DMS153 treated with DMSO at 0.1 percent for 48 hours (cell line): ENCODE data around the gene GLIS1.

Experiments used
- DNase-seq: peaks from one replicate; lab custom pipeline; 2025; ENCODE audit not compliant: unreplicated experiment; lab: John Stamatoyannopoulos, UW

Gene GLIS1

GRCh38 chr1:53719469-53719868 is 19.5 kb downstream of the GLIS1 start:
- DNase-seq = no peak

DNA sequence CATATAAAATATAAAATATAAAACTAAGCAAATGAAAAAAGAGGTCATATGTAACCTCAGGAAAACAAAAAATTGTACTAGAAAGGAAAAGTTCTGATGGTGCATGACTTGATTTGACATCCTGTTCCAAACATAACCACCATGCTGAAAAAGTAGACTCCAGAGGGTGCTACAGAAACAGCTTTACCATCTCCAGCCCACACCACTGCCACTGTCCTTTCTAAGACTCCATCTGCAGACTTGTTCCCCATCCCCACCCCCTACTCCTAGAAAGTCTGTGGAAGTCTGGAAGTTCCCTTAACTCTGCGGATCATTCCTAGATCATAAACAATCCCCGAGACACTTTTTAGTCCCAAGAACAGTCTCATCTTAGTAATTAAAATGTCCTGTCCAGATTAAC is 20.5 kb downstream of the GLIS1 start:
- DNase-seq = no peak

DNA sequence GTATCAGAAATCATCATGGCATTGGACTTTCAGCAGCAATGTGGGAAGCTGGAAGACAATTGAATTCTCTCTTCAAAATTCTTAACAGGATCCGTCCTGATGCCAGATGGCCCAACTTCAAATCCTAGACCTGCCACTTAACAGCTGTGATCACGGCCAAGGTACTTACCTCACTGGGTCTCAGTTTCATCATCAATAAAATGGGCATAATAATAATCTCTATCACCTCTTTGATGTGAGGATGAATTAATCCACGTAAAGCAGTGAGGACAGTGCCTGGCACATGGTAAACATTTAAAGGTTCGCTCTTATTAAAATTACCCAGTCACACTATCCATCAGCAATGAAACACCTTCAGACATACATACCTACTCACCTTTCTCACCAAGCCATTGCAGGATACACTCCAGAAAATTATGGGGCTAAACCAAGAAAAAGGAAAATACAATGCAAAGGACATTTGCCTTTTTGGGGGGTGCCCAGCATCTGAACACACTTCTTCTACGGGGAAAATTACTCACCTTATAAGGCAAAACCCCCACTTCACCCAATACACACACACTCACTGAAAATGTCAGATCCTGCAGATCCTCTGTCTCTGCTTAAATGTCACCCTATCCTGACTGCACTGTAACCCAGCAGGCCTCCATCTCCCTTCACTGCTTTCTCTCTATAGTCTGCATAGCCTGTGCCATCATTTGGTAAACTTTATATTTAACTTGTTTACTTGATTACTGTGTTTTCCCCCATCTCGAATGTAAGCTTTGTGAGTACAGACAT is 21.7 kb downstream of the GLIS1 start:
- no peak for DNase-seq

GRCh38 chr1:53716150-53716549 is 22.8 kb downstream of the GLIS1 start:
- DNase-seq = no peak

- no peak for DNase-seq
These were observed 23.5 kb downstream of the GLIS1 start for GRCh38 chr1:53715478-53715877.

- DNase-seq = no peak
These were observed 26.7 kb downstream of the GLIS1 start for GRCh38 chr1:53712276-53712675.

GRCh38 chr1:53710584-53710983 is 28.4 kb downstream of the GLIS1 start:
- DNase-seq = no peak

GRCh38 chr1:53708687-53709086 is 30.3 kb downstream of the GLIS1 start:
- DNase-seq = no peak

- no peak for DNase-seq
These were observed 32.6 kb downstream of the GLIS1 start for GRCh38 chr1:53706356-53706755.

DNA sequence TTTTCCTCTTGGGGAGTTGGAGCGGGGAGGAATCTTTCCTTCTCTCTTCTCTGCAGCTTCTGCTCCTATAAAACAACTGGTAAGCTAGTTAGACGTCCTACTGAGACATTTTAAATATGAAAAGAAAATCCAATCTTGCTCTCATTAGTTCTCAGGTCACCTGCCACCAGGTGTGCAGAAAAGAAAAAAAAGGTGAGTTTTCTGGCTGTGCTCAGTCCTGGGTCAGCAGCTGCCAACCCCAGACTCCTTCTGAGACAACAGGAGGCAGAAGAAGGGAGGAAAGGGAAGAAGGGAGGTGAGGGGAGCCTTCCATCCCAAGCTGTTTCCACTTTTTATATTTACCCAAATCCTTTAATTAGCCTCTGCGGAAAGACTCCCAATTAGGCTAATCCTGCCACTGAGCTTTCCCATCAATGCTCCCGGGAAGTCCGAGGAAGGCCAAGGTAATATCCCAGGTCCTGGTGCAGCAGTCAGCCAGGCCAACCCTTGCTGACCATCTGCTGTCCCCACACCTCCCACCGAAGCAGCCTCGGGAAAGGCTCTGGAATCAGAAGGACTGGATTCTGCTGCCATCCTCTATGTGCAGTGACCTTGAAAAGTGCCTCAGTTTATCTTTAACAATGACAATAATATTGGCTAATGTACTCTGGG is 33.4 kb downstream of the GLIS1 start:
- no peak for DNase-seq

DNA sequence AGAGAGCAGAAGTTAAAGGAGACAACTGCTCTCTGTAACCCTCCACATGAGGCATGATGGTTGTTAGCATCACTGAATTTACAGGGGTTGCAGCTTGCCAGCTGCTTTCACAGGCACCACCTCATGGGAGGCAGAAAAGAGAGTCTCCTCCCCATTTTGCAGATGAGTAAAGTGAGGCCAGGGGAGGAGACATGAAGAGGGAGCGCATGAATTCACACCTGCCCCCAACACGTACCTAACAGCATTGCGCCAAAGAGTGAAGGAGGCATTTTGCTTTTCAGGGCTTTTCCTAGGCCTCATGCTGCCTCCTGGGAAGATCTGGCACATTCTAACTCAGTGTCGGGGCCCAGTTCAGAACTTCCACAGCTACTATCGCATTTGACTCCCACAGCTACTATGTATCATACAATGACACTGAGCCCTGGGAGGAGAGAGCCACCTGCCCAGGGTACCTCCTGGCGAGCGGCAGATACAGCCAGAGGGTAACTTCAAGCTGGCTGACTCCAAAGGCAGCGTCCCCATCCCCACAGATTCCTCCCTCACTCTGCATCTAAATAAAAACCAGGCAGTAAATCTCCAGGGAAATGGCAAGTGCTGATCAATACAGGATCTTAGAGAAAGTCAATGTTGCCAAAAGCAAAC is 34.0 kb downstream of the GLIS1 start:
- no peak for DNase-seq

DNA sequence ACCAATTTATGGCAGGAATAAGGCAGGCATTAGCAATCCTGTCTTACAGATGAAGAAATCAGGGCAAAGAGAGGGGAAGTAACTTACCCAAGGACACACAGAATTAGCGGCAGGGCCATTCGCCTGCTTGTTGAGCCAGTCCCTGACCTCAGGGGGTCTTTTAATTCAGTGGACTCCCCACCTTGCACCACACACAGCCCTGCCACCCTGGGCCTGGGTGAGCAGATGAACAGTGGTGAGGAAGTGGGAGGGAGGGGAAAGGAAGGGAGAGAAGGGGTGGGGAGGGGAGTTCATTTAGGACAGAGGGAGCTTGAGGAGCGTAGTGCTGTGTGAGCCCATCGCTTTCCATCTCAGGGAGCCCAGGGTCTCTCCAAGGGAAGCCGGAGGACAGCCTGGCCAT is 34.7 kb downstream of the GLIS1 start:
- no peak for DNase-seq

- DNase-seq = no peak
These were observed 35.8 kb downstream of the GLIS1 start for GRCh38 chr1:53703174-53703573.

DNA sequence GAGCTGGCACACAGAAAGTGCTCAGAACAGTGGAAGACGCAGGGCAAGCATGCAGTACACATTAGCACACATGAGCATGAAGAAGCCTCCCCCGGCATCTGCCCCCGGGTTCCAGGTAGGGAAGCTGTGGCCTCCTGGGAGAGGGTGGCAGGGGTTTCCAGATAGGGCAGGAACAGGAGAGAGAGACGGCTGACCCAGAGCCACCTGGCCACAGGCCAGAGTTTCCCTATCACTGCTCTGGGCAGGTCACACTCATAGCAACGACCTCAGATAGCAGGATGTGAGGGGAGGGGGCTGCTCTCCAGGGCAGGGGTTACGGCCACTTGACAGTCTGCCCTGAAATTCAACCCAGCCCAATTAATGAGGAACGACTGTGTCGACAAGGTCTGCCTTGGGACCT is 36.6 kb downstream of the GLIS1 start:
- DNase-seq = no peak

DNA sequence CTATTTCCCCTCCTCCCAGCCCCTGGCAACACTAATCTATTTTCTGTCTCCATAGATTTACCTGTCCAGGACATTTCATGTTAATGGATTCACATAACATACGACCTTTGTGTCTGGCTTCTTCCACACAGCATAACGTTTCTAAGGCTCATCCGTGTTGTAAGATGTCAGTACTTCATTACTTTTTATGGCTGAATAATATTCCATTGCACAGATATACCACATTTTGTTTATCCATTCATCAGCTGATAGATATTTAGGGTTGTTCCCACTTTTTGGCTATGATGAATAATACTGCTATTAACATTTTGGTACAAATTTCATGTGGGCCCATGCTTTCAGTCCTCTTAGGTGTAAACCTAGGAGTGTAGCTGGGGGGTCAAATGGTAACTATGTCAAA is 38.2 kb downstream of the GLIS1 start:
- no peak for DNase-seq

GRCh38 chr1:53699981-53700380 is 39.0 kb downstream of the GLIS1 start:
- no peak for DNase-seq

DNA sequence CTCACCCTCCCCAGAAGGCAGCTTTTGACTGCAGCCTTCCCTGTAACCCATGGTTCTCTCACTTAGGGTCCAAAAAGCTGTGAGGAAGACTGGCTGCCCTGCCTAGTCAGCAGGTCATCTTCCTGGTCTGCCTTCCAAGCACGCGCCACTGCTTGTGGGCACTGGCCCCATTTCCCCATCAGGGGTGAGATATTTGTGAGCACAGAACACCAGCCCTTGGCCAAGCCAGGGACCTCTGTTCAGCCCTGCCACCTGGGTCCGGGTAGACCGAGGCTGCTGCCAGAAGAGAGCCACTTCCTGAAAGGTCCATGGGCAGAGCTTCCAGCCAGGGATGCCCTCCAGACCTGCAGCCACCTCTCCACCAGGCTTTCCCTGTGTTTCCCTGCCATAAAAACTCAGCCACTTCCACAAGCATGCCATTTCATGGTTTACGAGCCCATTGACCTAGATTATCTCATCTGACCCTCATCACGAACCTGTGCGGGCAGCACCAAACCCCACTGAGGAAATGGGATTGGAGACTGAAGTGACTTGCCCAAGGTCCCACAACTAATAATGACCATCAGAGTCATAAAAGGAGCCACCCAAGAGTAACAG is 40.5 kb downstream of the GLIS1 start:
- DNase-seq = no peak

DNA sequence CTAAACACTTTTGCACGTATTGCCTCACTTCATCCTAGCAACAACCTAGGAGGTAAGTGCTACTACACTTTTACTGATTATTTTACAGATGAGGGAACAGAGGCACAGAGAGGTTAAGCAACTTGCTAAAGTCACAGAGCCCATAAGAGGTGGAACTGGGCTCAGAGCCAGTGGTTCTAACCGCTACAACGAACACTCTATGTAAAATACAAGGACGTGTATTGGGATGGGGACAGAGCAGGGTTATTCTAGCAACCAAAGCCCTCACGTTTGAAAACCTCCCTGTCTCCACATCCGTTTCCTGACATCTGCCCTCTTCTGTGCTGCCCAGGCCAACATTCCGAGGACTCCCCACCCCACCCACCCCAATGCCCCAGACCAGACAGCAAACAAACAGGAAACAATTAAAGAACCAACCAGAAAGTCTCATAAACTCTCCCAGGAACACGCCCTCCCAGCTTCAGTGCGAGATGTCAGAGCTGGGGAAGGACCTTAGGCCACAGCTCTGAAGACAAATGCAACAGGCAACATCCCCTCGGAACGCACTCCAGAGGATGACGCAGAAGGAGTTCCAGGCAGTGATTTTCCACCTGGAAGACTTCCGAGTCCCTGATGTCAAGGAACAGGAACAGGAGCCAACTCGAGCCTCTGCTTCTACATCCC is 41.1 kb downstream of the GLIS1 start:
- no peak for DNase-seq

DNA sequence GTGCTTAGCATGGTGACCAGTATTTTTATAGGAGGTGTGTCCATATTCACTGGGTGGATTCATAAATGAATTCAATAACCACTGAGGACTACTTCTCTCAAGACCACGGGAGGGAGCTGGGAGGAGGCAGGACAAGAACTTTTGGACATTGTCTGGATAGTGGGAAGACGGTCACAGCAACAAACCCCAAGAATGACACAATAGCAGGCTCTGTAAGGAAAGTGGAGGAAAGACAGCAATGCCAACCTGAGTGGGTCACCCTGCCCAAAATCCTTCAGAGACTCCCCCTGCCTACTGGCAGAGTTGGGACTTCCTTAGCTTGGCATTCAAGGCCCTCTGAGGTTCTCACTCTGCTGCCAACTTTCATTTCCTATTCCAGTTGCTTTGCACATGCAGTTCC is 42.0 kb downstream of the GLIS1 start:
- no peak for DNase-seq

DNA sequence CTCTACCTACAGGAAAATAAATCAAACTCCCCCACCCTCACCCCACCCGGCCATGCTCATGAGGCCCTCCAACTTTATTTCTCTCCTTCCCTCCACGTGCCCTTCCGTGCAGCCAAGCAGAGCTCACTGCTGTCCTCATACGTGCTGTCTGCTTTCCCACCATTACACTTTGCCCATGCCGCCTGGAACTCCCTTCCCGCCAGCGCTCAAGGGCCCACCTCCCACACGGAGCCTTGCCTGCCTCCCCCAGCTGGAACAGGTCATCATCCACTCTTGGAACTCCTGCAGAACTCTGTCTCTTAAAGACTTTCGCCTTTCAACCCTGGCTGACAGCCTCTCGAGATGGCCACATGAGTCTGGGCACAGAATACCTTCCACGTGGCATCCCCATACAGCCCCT is 42.4 kb downstream of the GLIS1 start:
- DNase-seq = no peak

DNA sequence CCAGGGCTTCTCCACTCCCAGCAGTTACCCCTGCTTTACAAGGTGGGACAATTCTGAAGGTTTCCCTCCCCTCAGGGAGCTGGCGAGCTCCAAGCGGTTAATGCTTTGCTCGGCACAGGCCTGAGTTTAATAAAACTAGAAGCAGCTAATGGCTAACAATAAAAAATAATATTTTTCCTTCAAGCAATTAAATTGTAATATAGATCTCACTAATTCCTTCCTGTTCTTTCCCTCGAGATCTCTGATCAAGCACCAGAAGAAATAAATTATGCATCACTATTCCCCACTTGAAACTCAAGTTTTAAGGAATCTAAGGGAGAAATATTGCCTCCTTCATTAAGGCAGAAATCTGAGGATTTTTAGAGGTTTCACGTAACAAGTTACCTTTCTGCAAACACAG is 42.9 kb downstream of the GLIS1 start:
- no peak for DNase-seq
